GM12892 (cell line): Measurements from ENCODE around the gene SYNGR1.
"Not testable (repeated sequence)": the region's sequence is repeated elsewhere in the genome, so short reads cannot be mapped to it uniquely, and the experiment has no call there.

Experiments
- POLR2A ChIP-seq: IDR thresholded peaks from 2 replicates; pipeline ENCODE4 v1.6.1; 2011; ENCODE audit warnings: low read depth, low read length, control low read depth
- POLR2AphosphoS5 ChIP-seq: IDR thresholded peaks from 2 replicates; pipeline ENCODE4 v1.6.1; 2011; ENCODE audit warnings: low read depth, low read length, control low read depth
- TAF1 ChIP-seq: IDR thresholded peaks from 2 replicates; pipeline ENCODE4 v1.6.1; 2011; ENCODE audit warnings: low read depth, mild to moderate bottlenecking, control low read depth, low read length, borderline replicate concordance

GRCh38 chr22:39339775-39340174 is 10.0 kb upstream of the SYNGR1 start:
- not testable (repeated sequence) for TF ChIP-seq POLR2AphosphoS5, POLR2A, TAF1
